Measurements from ENCODE around the gene BACE2.
"Not testable (repeated sequence)": the region's sequence is repeated elsewhere in the genome, so short reads cannot be mapped to it uniquely, and the experiment has no call there.

Gene BACE2

DNA sequence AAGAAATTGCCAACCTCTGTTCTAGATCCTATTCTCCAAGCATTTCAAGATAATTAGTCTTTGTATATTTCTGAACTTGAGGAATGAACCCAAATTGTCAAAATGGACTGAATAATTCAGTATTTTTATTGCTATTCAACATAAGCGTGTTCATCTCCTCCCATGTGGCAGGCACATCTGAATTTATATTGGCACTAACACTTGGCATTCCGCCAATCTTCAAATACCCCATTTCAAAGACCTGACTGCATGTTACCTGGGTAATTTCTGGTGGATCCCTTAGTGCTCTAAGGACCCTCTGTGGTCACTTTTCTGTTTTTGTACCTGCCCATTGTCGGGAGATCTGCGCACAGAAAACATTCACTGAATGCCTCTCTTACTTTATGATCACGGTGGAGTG, 66.6 kb downstream of the BACE2 start:
- Histone ChIP-seq H3K27ac (no peak overlapping the region), H3K27me3 (no peaks in the 10 kb centered on the region), H3K4me3 (ENCODE audit: low read depth in 1 of 2, low read length in 1 of 2) (no peak overlapping the region), H3K4me1 (ENCODE audit: control insufficient read depth in 1 of 2, insufficient read depth in 1 of 2, low read depth in 1 of 2, low read length in 1 of 2) (no peaks in the 10 kb centered on the region), H3K36me3 (no peaks in the 10 kb centered on the region), H3K9me3 (no peaks in the 10 kb centered on the region)
- TF ChIP-seq CTCF (IDR thresholded peaks at IDR 0.05), result no peak

DNA sequence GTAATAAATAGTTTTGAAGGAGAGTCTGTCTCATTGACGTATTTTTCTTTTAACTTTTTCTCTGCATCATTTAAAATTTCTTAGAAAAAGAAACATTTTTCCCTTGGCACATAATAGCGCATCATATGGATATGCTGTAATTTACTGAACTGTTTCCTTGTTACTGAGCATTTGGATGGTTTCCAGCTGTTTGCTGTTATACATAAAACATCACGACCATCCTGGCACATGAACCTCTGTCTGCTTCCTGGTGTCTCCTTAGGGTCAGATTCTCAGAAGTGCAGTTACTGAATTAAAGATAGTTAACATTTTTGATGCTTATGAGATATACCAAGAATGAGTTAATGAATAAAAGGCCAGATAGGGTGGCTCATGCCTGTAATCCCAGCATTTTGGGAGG, 67.2 kb downstream of the BACE2 start:
- H3K36me3 ChIP-seq, result no peaks in the 10 kb centered on the region
- no peak for TF ChIP-seq CTCF (IDR thresholded peaks at IDR 0.05)
- no peaks in the 10 kb centered on the region for H3K4me1 ChIP-seq (ENCODE audit: control insufficient read depth in 1 of 2, insufficient read depth in 1 of 2, low read depth in 1 of 2, low read length in 1 of 2)
- H3K4me3 ChIP-seq (ENCODE audit: low read depth in 1 of 2, low read length in 1 of 2), result no peak overlapping the region
- H3K9me3 ChIP-seq, result no peaks in the 10 kb centered on the region
- no peaks in the 10 kb centered on the region for H3K27me3 ChIP-seq
- no peak overlapping the region for H3K27ac ChIP-seq

- H3K27ac ChIP-seq, result no peak overlapping the region
- no peaks in the 10 kb centered on the region for H3K4me1 ChIP-seq (ENCODE audit: control insufficient read depth in 1 of 2, insufficient read depth in 1 of 2, low read depth in 1 of 2, low read length in 1 of 2)
- no peaks in the 10 kb centered on the region for H3K36me3 ChIP-seq
- no peak overlapping the region for H3K4me3 ChIP-seq (ENCODE audit: low read depth in 1 of 2, low read length in 1 of 2)
- H3K9me3 ChIP-seq, result no peaks in the 10 kb centered on the region
- H3K27me3 ChIP-seq, result no peaks in the 10 kb centered on the region
- TF ChIP-seq CTCF (IDR thresholded peaks at IDR 0.05), result no peak
Measured at GRCh38 chr21:41236352-41236973, 68.5 kb downstream of the BACE2 start.

DNA sequence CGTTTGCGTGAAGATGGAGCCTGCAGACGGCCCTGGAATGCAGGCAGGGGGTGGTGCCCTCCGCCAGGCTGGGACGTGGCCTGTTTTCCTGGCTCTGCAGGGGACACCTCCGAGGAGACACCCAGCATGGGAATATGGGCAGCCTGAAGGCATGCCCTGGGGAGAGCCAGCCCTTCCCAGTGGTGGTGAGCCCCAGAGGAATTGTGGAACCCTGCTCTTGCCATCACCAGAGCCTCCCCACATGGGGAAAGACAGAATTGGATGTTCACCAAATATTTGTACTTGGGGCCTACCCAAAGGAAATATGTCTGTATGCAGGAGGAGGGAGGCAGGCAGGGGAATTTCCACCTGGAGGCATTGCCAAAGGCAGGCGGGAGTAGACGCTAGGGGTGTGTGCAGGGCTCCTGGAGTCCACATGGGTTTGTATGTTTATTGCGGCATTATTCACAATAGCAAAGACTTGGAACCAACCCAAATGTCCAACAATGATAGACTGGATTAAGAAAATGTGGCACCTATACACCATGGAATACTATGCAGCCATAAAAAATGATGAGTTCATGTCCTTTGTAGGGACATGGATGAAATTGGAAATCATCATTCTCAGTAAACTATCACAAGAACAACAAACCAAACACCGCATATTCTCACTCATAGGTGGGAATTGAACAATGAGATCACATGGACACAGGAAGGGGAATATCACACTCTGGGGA, 70.3 kb downstream of the BACE2 start:
- H3K27ac ChIP-seq; H3K4me1 ChIP-seq (ENCODE audit: control insufficient read depth in 1 of 2, insufficient read depth in 1 of 2, low read depth in 1 of 2, low read length in 1 of 2); H3K36me3 ChIP-seq; H3K27me3 ChIP-seq; H3K4me3 ChIP-seq (ENCODE audit: low read depth in 1 of 2, low read length in 1 of 2); H3K9me3 ChIP-seq: not testable (repeated sequence)

DNA sequence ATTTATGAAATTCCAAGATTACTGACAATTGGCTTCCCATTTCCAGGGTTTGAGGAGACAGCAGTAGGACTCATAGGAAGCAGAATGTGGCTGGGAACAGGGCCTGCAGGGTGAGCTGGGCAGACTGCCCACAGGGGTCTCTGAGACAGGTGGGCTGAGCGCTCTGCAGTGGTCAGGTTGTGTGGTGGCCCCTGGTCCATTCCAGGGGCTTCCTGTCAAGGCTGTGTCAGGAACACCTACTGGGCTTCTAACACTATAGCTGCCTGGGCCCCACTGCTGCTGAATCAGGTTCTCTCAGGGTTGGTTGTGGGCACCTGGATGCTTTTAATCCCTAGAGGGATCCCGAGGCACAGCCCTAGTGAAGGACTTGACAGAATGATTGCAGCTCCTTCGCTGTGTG, 72.1 kb downstream of the BACE2 start:
- Histone ChIP-seq H3K27ac (no peak overlapping the region), H3K36me3 (no peaks in the 10 kb centered on the region), H3K9me3 (no peaks in the 10 kb centered on the region), H3K4me1 (ENCODE audit: control insufficient read depth in 1 of 2, insufficient read depth in 1 of 2, low read depth in 1 of 2, low read length in 1 of 2) (no peaks in the 10 kb centered on the region), H3K27me3 (no peaks in the 10 kb centered on the region), H3K4me3 (ENCODE audit: low read depth in 1 of 2, low read length in 1 of 2) (no peak overlapping the region)
- no peak for TF ChIP-seq CTCF (IDR thresholded peaks at IDR 0.05)

DNA sequence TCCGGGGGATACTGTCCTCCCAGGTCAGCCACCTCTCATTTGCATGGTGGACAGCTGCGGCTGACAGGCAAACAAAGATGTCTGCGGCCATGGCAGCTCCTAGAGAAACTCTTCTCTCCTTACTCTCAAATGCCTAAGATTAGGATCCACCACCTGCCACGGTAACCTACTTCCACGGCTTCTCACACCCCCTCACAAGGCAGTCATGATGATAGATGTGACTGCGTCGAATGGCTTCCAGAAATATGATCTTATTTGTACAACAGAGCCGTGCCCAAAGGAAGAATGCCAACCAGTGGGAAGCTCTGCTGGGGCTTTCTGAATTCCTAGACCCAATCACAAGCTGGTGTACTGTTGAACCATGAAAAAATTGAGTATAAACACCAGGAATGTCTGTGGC, 73.4 kb downstream of the BACE2 start:
- no peak for TF ChIP-seq CTCF (IDR thresholded peaks at IDR 0.05)
- Histone ChIP-seq H3K36me3 (no peaks in the 10 kb centered on the region), H3K4me1 (ENCODE audit: control insufficient read depth in 1 of 2, insufficient read depth in 1 of 2, low read depth in 1 of 2, low read length in 1 of 2) (no peaks in the 10 kb centered on the region), H3K27me3 (no peaks in the 10 kb centered on the region), H3K27ac (no peak overlapping the region), H3K4me3 (ENCODE audit: low read depth in 1 of 2, low read length in 1 of 2) (no peak overlapping the region), H3K9me3 (no peaks in the 10 kb centered on the region)
